SK-N-SH (cell line): ENCODE measurements around the gene TP53I3. TPM values are rescaled to one million over a fixed set of nuclear protein-coding genes. Genes with fewer than 3 reads are reported as not detected.

ENCODE experiments used
- CTCF ChIA-PET: fragments of 300-600, 350-600 bp; formaldehyde crosslinking; extraction: SDS; loops from one replicate; lab custom pipeline; 2021; lab: Yijun Ruan, JAX
- POLR2A ChIA-PET: fragments of 350-600 bp; sonication (Branson Sonifier 250); formaldehyde crosslinking; extraction: SDS; loops from one replicate; lab custom pipeline; 2020; ENCODE audit warnings: antibody characterized with exemption, inconsistent platforms; lab: Yijun Ruan, JAX
- DNase-seq: peaks from one replicate; pipeline ENCODE4 v3.0.0; 2012
- H2AFZ ChIP-seq: fragments of 200-600 bp; sonication (generic); 2 replicates; pipeline ENCODE4 v1.8.1; 2016; ENCODE audit warnings: antibody characterized with exemption, mild to moderate bottlenecking, low read depth
- H3F3A ChIP-seq: fragments of 200-600 bp; sonication (generic); replicated peaks from 2 replicates; pipeline ENCODE3; 2016; ENCODE audit warnings: antibody characterized with exemption, mild to moderate bottlenecking; ENCODE audit not compliant: insufficient read depth
- H3K27ac ChIP-seq, 2 experiments: fragments of 200-500 bp in 1 of 2; fragments of 200-600 bp in 1 of 2; sonication (Bioruptor generic) in 1 of 2; sonication (generic), shearing (Covaris generic) in 1 of 2; 2 replicates each; pipeline versions ENCODE4 v1.5.1 to v1.6.1; 2014 to 2016; ENCODE audit warnings: low read depth in 2 of 2, inconsistent platforms in 1 of 2, low read length in 1 of 2, mild to moderate bottlenecking in 1 of 2, mixed read lengths in 1 of 2
- H3K27me3 ChIP-seq: fragments of 200-600 bp; sonication (generic), shearing (Covaris generic); 2 replicates; pipeline ENCODE4 v1.6.1; 2016; ENCODE audit warnings: mixed run types; ENCODE audit not compliant: insufficient read depth
- H3K36me3 ChIP-seq, 2 experiments: fragments of 200-500 bp in 1 of 2; fragments of 200-600 bp in 1 of 2; sonication (Bioruptor generic) in 1 of 2; sonication (generic) in 1 of 2; replicated peaks in 1 of 2; 2 replicates each; pipeline versions ENCODE3 to v1.5.1; 2014 to 2016; ENCODE audit warnings: low read length in 1 of 2, mild to moderate bottlenecking in 1 of 2; ENCODE audit not compliant: insufficient read depth in 2 of 2, control insufficient read depth in 1 of 2
- H3K4me1 ChIP-seq, 2 experiments: fragments of 200-500 bp in 1 of 2; fragments of 200-600 bp in 1 of 2; sonication (Bioruptor generic) in 1 of 2; sonication (generic), shearing (Covaris generic) in 1 of 2; 2 replicates each; pipeline versions ENCODE4 v1.5.1 to v1.6.1; 2014 to 2016; ENCODE audit warnings: low read depth in 1 of 2, low read length in 1 of 2, mixed run types in 1 of 2; ENCODE audit not compliant: insufficient read depth in 2 of 2, control insufficient read depth in 1 of 2
- H3K4me2 ChIP-seq: fragments of 200-600 bp; sonication (generic), shearing (Covaris generic); 2 replicates; pipeline ENCODE4 v1.6.1; 2017; ENCODE audit warnings: mixed run types
- H3K4me3 ChIP-seq, 2 experiments: fragments of 200-500 bp in 1 of 2; fragments of 200-600 bp in 1 of 2; sonication (Bioruptor generic) in 1 of 2; sonication (generic), shearing (Covaris generic) in 1 of 2; 2 replicates each; pipeline versions ENCODE4 v1.5.1 to v1.8.1; 2014 to 2016; ENCODE audit warnings: low read depth in 2 of 2, inconsistent platforms in 1 of 2, low read length in 1 of 2, mild to moderate bottlenecking in 1 of 2, mixed read lengths in 1 of 2, moderate library complexity in 1 of 2
- H3K79me2 ChIP-seq: fragments of 200-600 bp; sonication (generic); 2 replicates; pipeline ENCODE4 v1.8.1; 2017; ENCODE audit warnings: mild to moderate bottlenecking; ENCODE audit not compliant: insufficient read depth
- H3K9ac ChIP-seq: fragments of 200-600 bp; sonication (generic); 2 replicates; pipeline ENCODE4 v1.6.1; 2017; ENCODE audit warnings: mixed run types
- H3K9me2 ChIP-seq: fragments of 200-600 bp; sonication (generic); 2 replicates; pipeline ENCODE4 v1.6.1; 2017; ENCODE audit warnings: mixed run types
- H3K9me3 ChIP-seq: fragments of 200-600 bp; sonication (generic); 2 replicates; pipeline ENCODE4 v1.6.1; 2017; ENCODE audit warnings: mixed run types, mild to moderate bottlenecking, moderate library complexity
- H4K20me1 ChIP-seq: fragments of 200-600 bp; sonication (generic); 2 replicates; pipeline ENCODE4 v1.6.1; 2017; ENCODE audit warnings: mild to moderate bottlenecking, mixed run types; ENCODE audit not compliant: insufficient read depth
- CHD2 ChIP-seq: fragments of 150-350 bp; IDR thresholded peaks from 2 replicates; pipeline ENCODE4 v1.6.1; 2018; ENCODE audit warnings: low read length; ENCODE audit not compliant: partially characterized antibody
- CTCF ChIP-seq: fragments of 200-600 bp; sonication (generic); IDR thresholded peaks from 2 replicates; pipeline ENCODE4 v1.6.1; 2017; ENCODE audit warnings: antibody characterized with exemption, mild to moderate bottlenecking, moderate library complexity
- EP300 ChIP-seq, 2 experiments: IDR thresholded peaks; 2 replicates each; pipeline versions ENCODE4 v1.4.0 to v1.6.1; 2012; ENCODE audit warnings: borderline replicate concordance in 1 of 2, low read depth in 1 of 2, low read length in 1 of 2
- FOSL2 ChIP-seq: IDR thresholded peaks from 2 replicates; pipeline ENCODE4 v1.4.0; 2012; ENCODE audit warnings: low read depth, mild to moderate bottlenecking, moderate library complexity, borderline replicate concordance
- FOXM1 ChIP-seq: IDR thresholded peaks from 2 replicates; pipeline ENCODE4 v1.4.0; 2012; ENCODE audit warnings: low read depth, mild to moderate bottlenecking
- GABPA ChIP-seq: IDR thresholded peaks from 2 replicates; pipeline ENCODE4 v1.4.0; 2012; ENCODE audit warnings: low read depth, mild to moderate bottlenecking
- IRF3 ChIP-seq: fragments of 150-350 bp; IDR thresholded peaks from 2 replicates; pipeline ENCODE4 v1.6.1; 2016; ENCODE audit warnings: mild to moderate bottlenecking, low read depth, low read length
- MEF2A ChIP-seq: IDR thresholded peaks from 2 replicates; pipeline ENCODE4 v1.4.0; 2012; ENCODE audit warnings: low read depth, borderline replicate concordance
- NFIC ChIP-seq: IDR thresholded peaks from 2 replicates; pipeline ENCODE4 v1.4.0; 2012; ENCODE audit warnings: borderline replicate concordance
- NRF1 ChIP-seq: IDR thresholded peaks from 2 replicates; pipeline ENCODE4 v1.6.1; 2012; ENCODE audit warnings: low read depth, mild to moderate bottlenecking, low read length
- RXRA ChIP-seq: IDR thresholded peaks from 2 replicates; pipeline ENCODE4 v1.4.0; 2012; ENCODE audit warnings: low read depth, mild to moderate bottlenecking, borderline replicate concordance
- SIN3A ChIP-seq: IDR thresholded peaks from 2 replicates; pipeline ENCODE4 v1.6.1; 2012; ENCODE audit warnings: low read depth, mild to moderate bottlenecking, low read length, moderate library complexity, borderline replicate concordance
- TCF12 ChIP-seq: IDR thresholded peaks from 2 replicates; pipeline ENCODE4 v1.4.0; 2012
- USF1 ChIP-seq: IDR thresholded peaks from 2 replicates; pipeline ENCODE4 v1.4.0; 2012; ENCODE audit warnings: low read depth, borderline replicate concordance
- YY1 ChIP-seq: IDR thresholded peaks from 2 replicates; pipeline ENCODE4 v1.4.0; 2012; ENCODE audit warnings: low read depth, mild to moderate bottlenecking
- WGBS: methylation state at CpG from one replicate; pipeline ENCODE4 v1.1.6; 2017; ENCODE audit warnings: low lambda C conversion rate; 5-methylcytosine and 5-hydroxymethylcytosine counted together
- polyA plus RNA-seq, 3 experiments: library from polyadenylated mRNA; depleted of rRNA; stranded (reverse); fragments of >200 nt; gene quantifications; 2 replicates each; pipeline ENCODE4 v1.2.3, GENCODE V29; 2012
- TF ChIP-seq, protein P1 (sequence below): IDR thresholded peaks from 2 replicates; pipeline ENCODE4; 2012

The TP53I3 gene
- polyA plus RNA-seq, 1 of the 3 experiments (the other 2 are of a cell fraction) = 110 TPM

DNA sequence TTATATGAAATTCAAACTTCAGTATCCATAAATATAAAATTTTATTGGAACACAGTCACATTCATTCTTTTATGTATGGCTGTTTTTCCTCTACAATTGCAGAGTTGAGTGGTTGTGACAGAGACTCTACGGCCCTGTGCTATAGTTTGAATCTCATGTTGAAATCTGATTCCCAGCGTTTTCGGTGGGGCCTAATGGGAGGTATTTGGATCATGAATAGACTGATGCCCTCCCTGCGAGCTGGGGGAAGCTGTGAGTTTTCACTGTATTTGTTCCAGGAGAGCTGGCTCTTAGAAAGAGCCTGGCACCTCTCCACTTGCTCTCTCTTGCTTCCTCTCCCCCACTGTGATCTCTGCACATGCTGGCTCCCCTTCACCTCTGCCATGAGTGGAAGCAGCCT, 36.8 kb upstream of the TP53I3 start:
- Histone ChIP-seq H3K27ac (peak overlapping the region; percentile 8 to 44; a peak in 2 of 4 replicates), H3K4me2 (no peak overlapping the region), H3F3A (peaks cover 35% of the 10 kb centered on the region), H3K36me3 (no peaks in the 10 kb centered on the region), H4K20me1 (no peaks in the 10 kb centered on the region), H3K9me2 (no peaks in the 10 kb centered on the region), H3K9me3 (no peaks in the 10 kb centered on the region), H2AFZ (no peak overlapping the region), H3K4me1 (peaks cover 5 to 23% of the 10 kb centered on the region in 2 experiments; a peak in 3 of 4 replicates), H3K9ac (no peak overlapping the region), H3K27me3 (no peaks in the 10 kb centered on the region), H3K4me3 (no peak overlapping the region), H3K79me2 (peaks cover 12% of the 10 kb centered on the region; the same call in 1 of the 2 replicates)
- no peak for TF ChIP-seq CTCF
- TF ChIP-seq FOXM1 = no peak
- no peak for TF ChIP-seq IRF3
- TF ChIP-seq NRF1 = no peak
- no peak for TF ChIP-seq YY1
- TF ChIP-seq TCF12 = peak; percentile 92
- 0 out of 2 replicates have a peak, but pooled peaks have one; percentile 16 for TF ChIP-seq SIN3A
- TF ChIP-seq, protein P1, sequence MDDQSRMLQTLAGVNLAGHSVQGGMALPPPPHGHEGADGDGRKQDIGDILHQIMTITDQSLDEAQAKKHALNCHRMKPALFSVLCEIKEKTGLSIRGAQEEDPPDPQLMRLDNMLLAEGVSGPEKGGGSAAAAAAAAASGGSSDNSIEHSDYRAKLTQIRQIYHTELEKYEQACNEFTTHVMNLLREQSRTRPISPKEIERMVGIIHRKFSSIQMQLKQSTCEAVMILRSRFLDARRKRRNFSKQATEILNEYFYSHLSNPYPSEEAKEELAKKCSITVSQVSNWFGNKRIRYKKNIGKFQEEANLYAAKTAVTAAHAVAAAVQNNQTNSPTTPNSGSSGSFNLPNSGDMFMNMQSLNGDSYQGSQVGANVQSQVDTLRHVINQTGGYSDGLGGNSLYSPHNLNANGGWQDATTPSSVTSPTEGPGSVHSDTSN = peak; percentile 88
- TF ChIP-seq GABPA = no peak
- TF ChIP-seq USF1 = no peak
- no peak for TF ChIP-seq CHD2
- TF ChIP-seq RXRA = no peak
- TF ChIP-seq EP300 (IDR thresholded peaks at IDR 0.05; ENCODE audit: borderline replicate concordance in 1 of 2, low read depth in 1 of 2, low read length in 1 of 2) = peak; percentile 18 to 63; a peak in 2 of 4 replicates
- peak; percentile 43; the same call in 1 of the 2 replicates for TF ChIP-seq NFIC
- peak; percentile 31; the same call in 1 of the 2 replicates for TF ChIP-seq FOSL2
- no peak for TF ChIP-seq MEF2A
- no peak for DNase-seq
- 28% methylated on average over 4 of the region's 4 CpGs for WGBS
- POLR2A ChIA-PET = interaction anchor here (0.7 to 4.5 kb wide), 2 partner anchors 37 to 58 kb away, joined by 3 to 28 read pairs; partner anchors contain the start of gene TP53I3
- CTCF ChIA-PET = interaction anchor here (0.9 to 3.5 kb wide), 3 partner anchors 27 to 301 kb away, joined by 4 to 31 read pairs (median 4); partner anchors contain the start of gene TP53I3
